Measurements from ENCODE around the gene PPM1H. TPM values are rescaled to one million over a fixed set of nuclear protein-coding genes. Genes with fewer than 3 reads are reported as not detected.

Gene PPM1H
- total RNA-seq, 1 experiment from 2014 or later: 18.9 TPM

DNA sequence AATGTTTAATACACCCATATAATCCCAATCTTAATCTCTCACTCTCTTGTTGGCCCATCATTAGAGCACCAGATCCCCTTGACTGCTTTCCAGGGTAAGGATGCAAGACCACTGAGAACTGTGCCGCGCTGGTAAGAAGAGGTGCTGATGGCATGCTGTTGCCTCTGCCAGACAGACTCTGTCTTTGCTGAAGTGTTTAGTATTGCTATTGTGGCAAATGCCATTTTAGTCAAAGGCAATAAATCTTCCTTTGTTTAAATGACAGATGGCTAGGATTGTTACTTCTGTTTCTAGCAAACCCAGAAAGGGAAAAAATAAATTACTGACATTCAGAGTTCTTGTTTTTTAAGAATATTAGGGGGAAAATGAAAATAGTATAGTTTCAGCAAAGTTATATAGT is 316.0 kb downstream of the PPM1H start:
- DNase-seq (ENCODE audit: low spot score): no peak

DNA sequence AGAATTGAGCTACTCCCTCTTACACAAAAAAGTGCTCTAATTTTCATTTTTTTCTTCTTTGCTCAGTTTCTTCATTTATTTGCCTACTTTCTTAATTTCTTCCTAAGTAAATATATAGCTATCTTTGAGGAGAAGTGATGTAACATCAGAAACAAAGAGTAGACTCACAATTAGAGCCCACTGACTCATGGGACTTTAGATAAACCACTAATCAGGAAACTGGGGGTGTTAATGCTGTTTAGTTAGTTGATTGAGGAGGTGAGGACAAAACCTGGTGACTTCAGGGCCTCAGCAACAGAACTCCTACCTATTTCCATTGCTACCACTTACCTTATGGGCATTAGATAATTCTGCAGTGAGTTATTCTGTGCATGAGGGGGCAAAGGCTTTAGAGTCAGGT is 316.6 kb downstream of the PPM1H start:
- no peak for DNase-seq (ENCODE audit: low spot score)

DNA sequence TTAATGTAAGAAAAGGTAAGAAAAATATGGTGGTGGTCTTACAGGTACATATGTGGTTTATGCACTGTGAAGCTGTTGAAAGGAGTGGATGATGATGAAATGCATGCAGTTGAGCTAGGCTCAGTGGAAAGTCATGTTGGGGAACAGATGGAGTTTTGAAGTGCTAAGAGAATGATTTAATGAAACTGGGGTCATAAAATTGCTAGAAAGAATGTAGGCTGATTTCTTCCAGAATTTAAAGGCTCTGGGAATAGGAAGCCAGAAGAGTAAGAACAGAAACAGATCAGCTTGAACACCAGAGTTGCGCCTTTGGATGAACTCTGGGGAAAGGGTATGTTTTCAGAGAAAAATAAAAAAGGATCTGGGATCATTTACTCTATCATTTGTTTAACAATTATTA is 321.9 kb downstream of the PPM1H start:
- DNase-seq (ENCODE audit: low spot score): no peak

DNA sequence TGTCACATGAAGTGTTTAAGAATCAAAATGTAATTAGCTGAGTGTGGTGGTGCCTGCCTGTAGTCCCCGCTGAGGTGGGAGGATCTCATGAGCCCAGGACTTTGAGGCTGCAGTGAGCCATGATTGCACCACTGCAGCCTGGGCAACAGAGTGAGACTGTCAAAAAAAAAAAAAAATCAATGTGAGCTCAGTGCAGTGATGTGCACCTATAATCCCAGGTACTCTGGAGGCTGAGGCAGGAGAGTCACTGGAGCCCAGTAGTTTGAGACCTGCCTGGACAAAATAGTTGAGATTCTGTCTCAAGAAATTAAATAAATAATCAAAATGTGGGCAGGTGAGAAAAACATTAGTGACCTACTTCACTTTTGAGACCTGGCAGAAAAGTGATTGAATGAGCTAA is 328.3 kb downstream of the PPM1H start:
- no peak for DNase-seq (ENCODE audit: low spot score)

DNA sequence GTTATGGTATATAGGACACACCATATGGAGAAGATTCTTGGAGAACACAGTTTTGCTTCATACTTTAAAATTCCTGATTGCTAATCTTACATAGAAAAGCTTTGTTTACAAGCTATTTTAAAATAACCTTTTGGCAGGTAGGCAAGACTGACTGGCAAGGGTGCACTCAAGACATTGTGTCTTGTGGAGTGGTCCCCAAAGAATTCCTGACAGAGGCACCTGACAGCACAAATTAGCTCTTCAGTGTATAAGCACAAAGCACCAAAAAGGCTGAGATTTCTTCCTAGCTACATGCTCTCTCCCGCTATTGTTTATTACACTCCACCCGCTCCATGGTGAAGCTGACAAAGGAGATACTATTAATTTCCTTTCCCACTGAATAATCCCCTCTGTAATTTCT is 329.0 kb downstream of the PPM1H start:
- DNase-seq (ENCODE audit: low spot score): no peak

DNA sequence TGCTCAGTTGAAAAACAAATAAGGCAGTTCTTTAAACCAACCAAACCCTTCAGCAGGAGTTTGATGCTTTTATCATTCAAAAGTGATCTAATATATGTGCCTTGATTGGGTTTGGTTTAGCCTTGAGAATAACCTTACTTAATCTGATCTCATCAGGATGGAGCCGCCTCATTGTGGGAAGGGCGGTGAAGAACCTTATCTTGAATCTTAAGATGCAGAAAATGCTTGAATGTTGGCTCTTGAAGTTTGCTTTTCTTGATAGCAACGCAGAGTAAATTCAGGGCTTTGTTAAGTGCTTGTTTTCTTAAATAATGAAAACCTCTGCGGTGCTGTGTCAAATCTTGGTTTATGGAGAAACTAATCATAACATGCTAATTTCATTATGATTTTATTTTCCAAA is 330.1 kb downstream of the PPM1H start:
- DNase-seq (ENCODE audit: low spot score): peak; percentile 33

DNA sequence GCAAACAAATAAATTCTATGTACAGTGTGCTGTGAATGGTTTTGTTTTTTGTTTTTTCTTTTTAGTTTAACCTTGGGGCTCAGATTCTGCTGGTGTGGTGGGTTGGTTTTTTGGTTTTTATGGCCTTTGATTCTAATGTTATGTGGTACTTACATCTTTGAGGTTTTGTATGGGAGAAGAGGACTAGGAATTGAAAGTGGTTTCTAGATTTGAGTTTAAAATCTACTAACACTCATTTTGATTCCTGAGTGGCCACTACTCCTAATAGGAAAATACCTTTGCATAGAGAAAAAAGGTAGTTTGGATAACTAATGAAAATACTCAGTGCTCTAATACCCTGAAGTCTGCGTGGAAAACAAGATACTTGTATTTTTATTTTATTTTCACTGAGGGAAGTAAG is 330.6 kb downstream of the PPM1H start:
- DNase-seq (ENCODE audit: low spot score): no peak

DNA sequence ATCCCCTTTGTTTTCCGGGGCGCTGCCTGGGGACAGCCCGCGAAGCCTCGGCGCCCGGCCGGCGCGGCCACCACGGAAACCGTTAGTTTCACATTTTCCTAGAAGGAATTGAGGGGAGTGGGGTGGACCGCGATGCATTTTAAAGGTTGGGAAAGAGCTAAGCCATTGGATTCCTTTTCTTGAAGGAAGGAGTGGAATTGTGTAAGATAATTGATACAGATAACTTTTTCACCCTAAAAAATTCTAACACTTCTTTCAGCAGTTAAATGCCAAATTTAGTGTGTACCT is 331.2 kb downstream of the PPM1H start:
- no peak for DNase-seq (ENCODE audit: low spot score)

DNA sequence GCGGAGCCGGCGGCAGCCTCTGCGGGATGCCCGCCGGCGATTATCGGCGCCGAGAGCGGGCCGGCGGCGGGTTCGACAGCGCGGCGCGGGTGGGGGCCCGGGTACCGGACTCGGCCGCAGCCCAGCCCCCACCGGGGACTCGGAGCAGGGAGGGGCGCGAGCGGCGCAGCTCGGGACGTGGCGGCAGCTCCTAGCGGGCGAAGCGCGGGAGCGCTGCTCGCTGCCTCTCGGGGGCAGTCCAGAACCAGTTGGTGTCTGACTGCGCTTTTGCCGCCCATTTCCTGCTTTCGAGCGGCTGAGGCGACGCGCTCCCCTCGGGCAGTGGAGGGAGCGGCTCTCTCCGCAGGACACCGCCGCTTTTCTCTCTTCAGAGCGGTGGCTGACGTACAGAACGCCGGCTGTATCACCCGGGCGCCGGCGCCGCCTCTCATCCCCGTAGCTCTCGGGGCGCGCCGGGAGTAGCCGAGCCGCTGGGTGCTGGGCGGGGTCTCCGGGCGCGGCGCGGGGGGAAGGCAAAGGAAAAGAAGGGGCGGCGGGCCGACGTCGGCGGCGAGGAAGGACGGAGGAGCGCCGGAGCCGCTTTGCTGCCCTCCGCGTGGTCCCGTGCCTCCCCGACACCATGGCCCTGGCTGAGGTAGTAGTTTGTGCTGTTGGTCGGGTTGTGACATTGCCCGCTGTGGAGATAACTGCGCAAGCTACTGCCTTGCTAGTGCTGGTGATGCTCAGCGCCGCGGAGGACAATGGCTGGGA is 331.7 kb downstream of the PPM1H start:
- DNase-seq (ENCODE audit: low spot score): peak; percentile 88

DNA sequence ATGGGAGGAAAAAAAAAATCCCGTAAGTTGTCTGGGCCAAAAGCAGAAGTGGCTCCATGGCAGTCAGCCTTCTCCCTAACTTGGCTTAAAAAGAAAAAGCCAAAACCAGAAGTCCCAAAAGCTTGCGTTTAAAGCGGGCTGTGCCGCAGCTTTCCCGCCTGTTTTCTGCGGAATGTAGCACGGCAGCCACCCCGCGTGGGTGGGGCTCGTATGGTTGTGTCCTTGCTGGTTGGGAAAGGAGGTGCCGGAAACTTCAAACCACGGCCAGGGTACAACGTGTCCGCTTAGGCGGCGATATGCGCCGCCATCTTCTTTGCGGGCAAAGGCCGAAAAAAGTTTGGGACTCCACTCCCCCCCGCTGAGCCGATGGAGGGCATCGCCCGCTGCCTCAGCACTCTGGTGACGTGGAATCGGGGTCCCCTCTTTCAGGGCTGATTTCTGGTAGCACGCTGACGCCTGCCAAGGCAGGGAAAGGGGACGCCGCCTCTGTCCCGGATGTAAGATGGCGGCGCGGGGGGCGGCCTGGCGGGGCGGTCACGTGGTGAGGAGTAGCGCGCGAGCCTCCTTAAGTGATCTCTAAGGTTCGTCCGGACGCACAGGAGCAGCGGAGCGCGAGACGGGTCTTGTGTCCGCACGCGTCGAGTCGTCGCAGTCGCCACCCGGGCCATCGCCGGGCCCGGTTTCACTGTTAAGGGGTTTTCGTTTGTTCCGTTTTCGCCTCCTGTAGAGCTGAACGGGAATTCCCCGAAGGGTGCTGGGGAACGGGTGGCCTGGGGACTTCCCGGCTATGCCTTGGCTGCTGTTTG is 332.5 kb downstream of the PPM1H start:
- DNase-seq (ENCODE audit: low spot score): peak; percentile 87

DNA sequence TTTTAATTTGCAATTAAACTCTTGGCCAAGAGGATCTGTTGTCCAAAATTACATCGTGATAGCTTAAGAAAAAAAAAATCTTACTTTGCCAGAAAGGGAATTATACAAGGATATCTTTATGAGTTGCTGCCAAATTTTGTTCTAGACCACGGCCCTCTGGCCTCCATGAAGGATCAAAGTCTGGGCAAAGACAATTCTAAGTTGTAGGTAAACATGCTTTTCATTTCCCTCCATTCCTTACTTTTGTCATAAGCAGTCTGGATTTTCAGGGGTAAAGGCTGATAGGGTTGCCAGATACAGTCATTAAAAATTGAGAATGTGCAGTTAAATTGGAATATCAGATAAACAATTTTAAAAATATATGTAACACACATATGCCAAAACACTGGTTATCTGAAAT is 333.2 kb downstream of the PPM1H start:
- DNase-seq (ENCODE audit: low spot score): no peak

DNA sequence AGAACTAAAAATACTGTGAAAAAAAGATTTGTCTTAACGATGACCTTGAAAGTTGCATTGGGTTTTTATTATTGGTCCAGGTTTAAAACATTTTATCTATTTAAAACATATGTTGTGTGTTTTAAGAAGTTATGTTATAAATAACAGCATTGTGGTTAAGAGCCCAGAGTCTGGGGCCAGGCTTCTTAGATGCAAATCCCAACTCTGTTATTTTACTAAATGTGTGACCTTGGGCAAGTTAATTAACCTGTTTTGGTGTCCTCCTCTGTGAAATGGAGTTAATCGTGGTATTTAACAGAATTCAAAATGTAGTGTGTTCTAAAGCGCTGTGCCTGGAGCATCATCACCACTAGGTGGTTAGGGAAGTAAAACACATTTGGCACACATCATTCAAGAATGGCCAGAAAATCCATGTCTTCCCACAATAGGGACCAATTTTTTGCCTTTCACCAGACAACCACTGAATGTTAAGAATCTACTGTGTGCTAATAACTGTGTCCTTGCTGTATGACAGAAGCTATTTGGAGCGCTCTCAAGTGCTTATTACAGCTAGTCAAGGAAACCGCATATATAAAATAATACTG is 335.0 kb downstream of the PPM1H start:
- no peak for DNase-seq (ENCODE audit: low spot score)

DNA sequence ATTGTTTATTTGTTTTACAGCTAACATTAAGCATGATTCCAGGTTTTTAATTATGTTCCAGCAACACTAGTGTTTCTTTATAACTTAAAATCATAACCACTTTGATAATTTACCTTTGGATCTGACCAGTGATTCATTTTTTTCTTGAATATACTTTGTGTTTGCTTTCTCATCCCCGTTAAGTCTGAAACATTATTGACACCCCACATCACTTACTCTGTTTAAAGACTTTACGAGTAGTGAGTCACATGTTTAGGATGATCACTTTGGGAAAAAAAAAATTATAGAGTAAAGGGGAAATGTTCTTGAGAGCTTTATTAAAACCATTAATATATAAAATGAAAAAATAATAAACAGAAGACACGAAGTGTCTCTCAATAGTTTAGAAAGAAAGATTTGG is 336.1 kb downstream of the PPM1H start:
- no peak for DNase-seq (ENCODE audit: low spot score)

DNA sequence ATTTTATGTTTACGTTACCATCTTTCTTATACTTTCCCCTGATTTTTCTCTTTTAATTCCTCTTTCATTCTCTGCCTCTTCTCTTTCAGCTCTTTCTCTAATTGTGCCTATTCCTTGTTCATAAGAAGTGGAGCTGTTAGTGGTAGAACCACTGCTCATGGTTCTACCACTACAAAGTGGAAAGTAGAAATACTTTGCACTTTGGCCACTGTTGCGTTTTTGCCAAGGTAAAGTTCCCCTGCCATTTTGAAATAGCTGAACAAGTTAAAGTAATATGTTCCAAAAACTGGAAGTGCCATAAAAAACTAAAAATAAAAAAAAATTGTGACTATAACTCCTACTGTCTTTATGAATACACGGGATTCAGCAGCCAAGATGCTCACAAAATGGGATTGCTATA is 337.7 kb downstream of the PPM1H start:
- no peak for DNase-seq (ENCODE audit: low spot score)

Small RNAs within 50 kb of the gene (small RNA-seq; reads per million reads assigned to genes)
- gene MIRLET7I: 190 reads per million, percentile 98 among the genes with 10 or more reads in this experiment
- gene RF00019: not detected
- not detected for gene RNU1-83P

Other genes with a start within 250 kb of the PPM1H start
- gene AVPR1A, start 216.1 kb upstream of the PPM1H start, total RNA-seq (2014; rRNA removed; shearing (Covaris generic)): not detected in 2 replicates

Data from HT-29 (cell line).